Endothelial cell (in vitro differentiated cells): Measurements from ENCODE around the gene CXCL14. TPM values are rescaled to one million over a fixed set of nuclear protein-coding genes. Genes with fewer than 3 reads are reported as not detected.
A peak's percentile ranks its signal among the peaks of the same experiment; 100 is the strongest.

ENCODE experiments used
- DNase-seq: peaks from one replicate; pipeline ENCODE4 v3.0.0; 2021; ENCODE audit warnings: low spot score
- H3K27ac Mint-ChIP-seq: one replicate; pipeline ENCODE4 v1.8.0; 2021; ENCODE audit warnings: mixed read lengths, inconsistent platforms; ENCODE audit not compliant: unreplicated experiment
- H3K27me3 Mint-ChIP-seq: one replicate; pipeline ENCODE4 v1.8.0; 2021; ENCODE audit warnings: mild to moderate bottlenecking, moderate library complexity, mixed read lengths, inconsistent platforms; ENCODE audit not compliant: unreplicated experiment
- H3K36me3 Mint-ChIP-seq: one replicate; pipeline ENCODE4 v1.8.0; 2021; ENCODE audit warnings: mild to moderate bottlenecking, low read depth, mixed read lengths, inconsistent platforms; ENCODE audit not compliant: unreplicated experiment
- H3K4me1 Mint-ChIP-seq: one replicate; pipeline ENCODE4 v1.8.0; 2021; ENCODE audit warnings: mild to moderate bottlenecking, mixed read lengths, inconsistent platforms; ENCODE audit not compliant: unreplicated experiment
- H3K4me3 Mint-ChIP-seq: one replicate; pipeline ENCODE4 v1.8.0; 2021; ENCODE audit warnings: mild to moderate bottlenecking, mixed read lengths, inconsistent platforms; ENCODE audit not compliant: unreplicated experiment
- H3K9me3 Mint-ChIP-seq: one replicate; pipeline ENCODE4 v1.8.0; 2021; ENCODE audit warnings: mixed read lengths, inconsistent platforms; ENCODE audit not compliant: unreplicated experiment
- CTCF ChIP-seq: fragments of 200-600 bp; sonication (generic); IDR thresholded peaks from one replicate; pipeline ENCODE4 v1.5.0; 2021; ENCODE audit warnings: antibody characterized with exemption; ENCODE audit not compliant: unreplicated experiment
- total RNA-seq: library from RNA; stranded (reverse); fragmentation: NEBNext Ultra II Directional; extraction: Animal tissue kit (Norgen Biotek cat#: 25700); gene quantifications from one replicate; pipeline ENCODE4 v1.2.1, GENCODE V29; 2021; ENCODE audit not compliant: unreplicated experiment

Gene CXCL14
- total RNA-seq, 1 donor from 2014 or later = 0.13 TPM

DNA sequence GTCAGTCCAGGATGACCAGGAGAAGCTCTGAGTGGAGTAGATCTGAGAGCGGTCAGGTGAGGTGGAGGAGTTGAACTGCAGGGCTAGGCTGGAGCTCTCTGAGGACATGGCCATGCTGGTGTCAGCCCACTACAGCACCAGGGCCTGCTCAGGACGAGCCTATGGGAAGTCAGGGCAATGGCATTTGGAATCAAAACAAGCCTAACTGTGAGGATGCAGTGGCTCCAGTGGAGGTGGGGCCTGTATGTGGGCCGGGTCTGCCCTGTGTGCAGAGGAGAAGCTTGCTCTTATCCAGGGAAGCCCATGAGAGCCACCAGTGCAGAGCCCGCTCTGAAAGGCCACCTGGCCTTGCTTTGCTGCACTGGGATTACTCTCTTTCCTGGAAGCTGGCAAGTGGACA, 11.1 kb downstream of the CXCL14 start:
- H3K4me1 Mint-ChIP-seq = no peaks in the 10 kb centered on the region
- TF ChIP-seq CTCF = no peak
- no peak overlapping the region for H3K27ac Mint-ChIP-seq
- no peaks in the 10 kb centered on the region for H3K36me3 Mint-ChIP-seq
- H3K4me3 Mint-ChIP-seq = no peak overlapping the region
- no peak for DNase-seq
- H3K9me3 Mint-ChIP-seq = no peaks in the 10 kb centered on the region
- peaks cover 6% of the 10 kb centered on the region for H3K27me3 Mint-ChIP-seq

DNA sequence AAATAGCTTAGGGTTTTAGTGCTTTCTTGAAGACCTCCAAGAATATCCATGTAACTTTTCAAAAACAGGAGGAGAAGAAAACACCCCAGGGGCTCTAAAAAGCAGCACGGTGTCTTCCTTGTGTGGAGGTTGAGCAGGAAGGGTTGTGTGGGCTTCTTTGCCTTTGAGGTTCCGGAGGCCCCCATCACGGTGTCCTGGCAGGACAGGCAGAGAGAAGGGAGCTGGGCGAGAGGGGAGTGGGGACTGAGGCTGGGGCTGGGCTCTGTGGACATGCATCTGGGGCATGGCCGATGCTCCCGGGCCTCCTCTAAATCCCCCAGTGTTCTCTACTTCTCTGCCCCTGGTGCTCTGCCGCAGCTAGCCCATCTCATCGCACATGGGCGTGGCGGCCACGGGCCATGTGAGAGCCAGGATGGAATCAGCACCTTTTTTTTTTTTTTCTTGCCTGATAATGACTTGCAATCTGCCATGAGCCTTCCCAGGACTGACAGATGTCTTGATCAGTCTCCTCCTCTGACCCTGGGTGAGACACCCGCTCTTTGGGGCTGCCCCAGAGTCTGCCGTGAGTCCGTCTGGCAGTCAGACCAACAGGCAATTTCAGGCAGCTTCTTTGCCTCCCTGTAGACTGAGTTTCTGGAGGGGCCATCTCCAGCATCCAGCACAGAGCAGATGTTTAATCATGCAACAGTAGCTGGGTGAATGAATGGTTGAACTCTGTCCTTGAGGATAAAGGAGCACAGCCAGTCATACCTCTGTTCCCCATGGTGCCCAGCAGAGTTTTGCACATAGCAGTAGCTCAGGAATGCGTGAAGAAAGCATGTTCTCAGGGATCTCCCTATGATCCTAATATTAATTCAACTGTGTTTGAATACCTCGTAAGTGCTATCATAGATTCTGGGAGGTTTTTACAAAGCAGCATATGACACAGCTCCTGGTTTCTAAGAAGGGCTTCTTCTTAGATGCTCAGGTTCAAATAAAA, 12.1 kb downstream of the CXCL14 start:
- no peak for DNase-seq
- no peak for TF ChIP-seq CTCF
- H3K27ac Mint-ChIP-seq = no peak overlapping the region
- no peaks in the 10 kb centered on the region for H3K36me3 Mint-ChIP-seq
- no peaks in the 10 kb centered on the region for H3K4me1 Mint-ChIP-seq
- H3K4me3 Mint-ChIP-seq = no peak overlapping the region
- peaks cover 6% of the 10 kb centered on the region for H3K27me3 Mint-ChIP-seq
- H3K9me3 Mint-ChIP-seq = no peaks in the 10 kb centered on the region

- Mint-ChIP-seq H3K27ac (no peak overlapping the region), H3K27me3 (peaks cover 7% of the 10 kb centered on the region), H3K9me3 (no peaks in the 10 kb centered on the region), H3K4me1 (no peaks in the 10 kb centered on the region), H3K36me3 (no peaks in the 10 kb centered on the region), H3K4me3 (no peak overlapping the region)
- peak; percentile 87 for DNase-seq
- TF ChIP-seq CTCF = peak; percentile 93
Observed at GRCh38 chr5:135565725-135566421, 12.9 kb downstream of the CXCL14 start.

GRCh38 chr5:135565266-135565665, 13.5 kb downstream of the CXCL14 start:
- peaks cover 8% of the 10 kb centered on the region for H3K27me3 Mint-ChIP-seq
- H3K4me3 Mint-ChIP-seq = no peak overlapping the region
- H3K9me3 Mint-ChIP-seq = no peaks in the 10 kb centered on the region

More at GRCh38 chr5:135565266-135565665, 13.5 kb downstream of the CXCL14 start:
- no peaks in the 10 kb centered on the region for H3K36me3 Mint-ChIP-seq
- TF ChIP-seq CTCF = no peak
- no peak for DNase-seq
- no peaks in the 10 kb centered on the region for H3K4me1 Mint-ChIP-seq
- no peak overlapping the region for H3K27ac Mint-ChIP-seq
